DMS53 (cell line): ENCODE data around the gene KRTAP5-4.
"Not testable (repeated sequence)": the region's sequence is repeated elsewhere in the genome, so short reads cannot be mapped to it uniquely, and the experiment has no call there.

Source experiments
- DNase-seq: peaks from one replicate; lab custom pipeline; 2025; lab: John Stamatoyannopoulos, UW

KRTAP5-4 gene

DNA sequence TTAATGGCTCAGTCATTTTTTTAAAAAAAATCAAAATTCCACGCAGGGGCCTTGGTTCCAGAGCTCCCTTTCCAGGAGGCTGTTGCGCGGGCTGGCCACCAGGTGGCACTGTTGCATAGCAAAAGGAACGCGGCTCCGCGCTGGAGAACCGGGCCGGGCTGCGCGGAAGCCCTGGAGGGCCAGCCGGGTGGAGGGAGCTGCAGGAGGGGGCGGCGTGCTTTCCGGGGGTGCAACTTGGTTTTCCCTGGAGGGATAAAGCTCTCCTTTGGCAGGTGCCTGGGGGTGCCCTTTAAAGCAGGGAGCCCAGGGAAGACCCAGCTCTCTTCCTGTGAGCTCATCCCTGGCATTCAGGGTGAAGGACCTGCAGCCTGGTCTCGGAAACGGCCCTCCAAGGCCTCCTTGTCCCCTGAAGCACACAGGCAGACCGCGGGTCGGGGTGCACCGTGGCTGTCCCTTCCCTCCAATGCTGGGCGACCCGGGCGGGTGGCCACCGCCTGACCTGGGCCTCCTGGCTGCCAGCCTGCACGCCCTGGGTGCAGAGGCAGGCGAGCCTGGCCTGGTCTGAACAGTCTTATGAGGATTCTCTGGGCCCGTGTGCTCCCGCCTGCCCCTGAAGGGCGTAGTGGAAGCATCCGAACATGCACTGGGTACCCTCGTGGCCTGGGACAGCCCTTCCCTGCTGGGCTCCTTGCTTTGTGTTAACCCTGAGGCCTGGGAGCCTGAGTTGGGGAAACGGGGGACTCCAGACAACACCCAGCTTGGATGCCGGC is 31.0 kb upstream of the KRTAP5-4 start:
- peak; percentile 78 for DNase-seq

DNA sequence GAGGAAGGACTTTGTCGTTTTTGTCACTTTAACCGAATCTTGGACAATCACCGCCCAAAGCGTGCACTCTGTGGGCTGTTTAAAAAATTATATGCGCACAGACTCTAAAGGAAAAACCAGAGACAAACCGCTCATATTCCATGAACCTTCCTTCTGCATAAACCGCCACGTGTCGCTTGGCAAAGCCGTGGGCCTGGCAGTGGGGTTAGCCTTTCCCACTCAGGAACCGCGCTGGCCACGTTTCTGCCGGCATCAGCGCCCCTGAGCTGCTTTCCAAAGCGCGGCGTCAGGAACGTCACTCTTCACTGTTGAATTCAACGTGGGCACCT is 30.5 kb upstream of the KRTAP5-4 start:
- DNase-seq: no peak

DNA sequence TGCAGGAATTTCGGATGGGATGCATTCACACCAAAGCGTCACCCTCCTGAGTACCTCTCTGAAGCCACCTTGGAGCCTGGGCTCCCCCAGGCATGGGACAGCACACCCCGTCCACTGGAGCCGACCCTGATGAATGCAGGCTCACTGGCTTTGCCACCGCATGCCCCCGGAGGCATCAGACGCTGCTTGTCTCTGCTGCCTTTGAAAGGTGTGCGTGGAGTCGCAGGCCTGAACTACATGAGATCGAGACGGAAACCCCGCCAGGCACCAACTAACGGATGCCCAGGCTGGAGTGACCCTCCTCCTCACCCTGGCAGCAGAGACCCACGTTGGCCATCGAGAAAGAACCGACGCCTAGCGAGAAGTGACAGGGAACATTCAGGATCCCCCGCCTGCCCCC is 30.1 kb upstream of the KRTAP5-4 start:
- no peak for DNase-seq

DNA sequence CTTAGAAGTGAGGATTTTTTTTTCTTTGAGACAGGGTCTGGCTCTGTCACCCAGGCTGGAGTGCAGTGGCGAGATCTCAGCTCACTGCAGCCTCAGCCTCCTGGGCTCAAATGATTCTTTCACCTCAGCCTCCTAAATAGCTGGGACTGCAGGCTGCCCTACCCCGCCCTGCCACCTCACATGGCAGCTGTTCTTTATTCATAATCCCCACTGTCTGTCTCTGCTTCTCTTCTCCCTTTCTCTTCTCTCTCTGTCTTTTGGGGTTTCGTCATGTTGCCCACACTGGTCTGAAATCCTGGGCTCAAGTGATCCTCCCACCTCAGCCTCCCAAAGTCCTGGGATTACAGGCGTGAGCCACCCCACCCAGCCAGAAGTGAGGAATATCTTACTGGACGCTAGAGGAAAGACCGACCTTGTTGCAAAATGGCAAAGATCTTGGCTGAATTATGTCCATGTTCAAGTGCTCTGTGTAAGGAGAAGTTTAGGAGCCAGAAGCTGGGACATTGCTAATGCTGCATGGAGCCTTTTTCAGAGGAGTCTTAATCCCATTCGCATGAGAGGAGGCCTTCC is 29.6 kb upstream of the KRTAP5-4 start:
- DNase-seq: no peak

DNA sequence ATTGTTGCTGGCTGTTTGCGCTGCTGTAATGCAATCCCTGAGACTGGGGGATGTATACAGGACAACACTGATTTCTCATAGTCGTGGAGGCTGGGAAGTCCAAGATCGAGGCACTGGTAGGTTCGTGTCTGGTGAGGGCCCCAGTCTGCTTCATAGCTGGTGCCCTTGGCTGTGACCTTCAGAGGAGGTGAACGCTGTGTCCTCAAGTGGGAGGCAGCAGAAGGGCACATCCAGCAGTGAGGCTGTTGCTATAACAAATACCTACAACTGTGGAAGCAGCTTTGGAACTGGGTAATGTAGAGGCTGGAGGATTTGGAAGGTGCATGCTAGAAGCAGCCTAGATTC is 29.0 kb upstream of the KRTAP5-4 start:
- DNase-seq: no peak

DNA sequence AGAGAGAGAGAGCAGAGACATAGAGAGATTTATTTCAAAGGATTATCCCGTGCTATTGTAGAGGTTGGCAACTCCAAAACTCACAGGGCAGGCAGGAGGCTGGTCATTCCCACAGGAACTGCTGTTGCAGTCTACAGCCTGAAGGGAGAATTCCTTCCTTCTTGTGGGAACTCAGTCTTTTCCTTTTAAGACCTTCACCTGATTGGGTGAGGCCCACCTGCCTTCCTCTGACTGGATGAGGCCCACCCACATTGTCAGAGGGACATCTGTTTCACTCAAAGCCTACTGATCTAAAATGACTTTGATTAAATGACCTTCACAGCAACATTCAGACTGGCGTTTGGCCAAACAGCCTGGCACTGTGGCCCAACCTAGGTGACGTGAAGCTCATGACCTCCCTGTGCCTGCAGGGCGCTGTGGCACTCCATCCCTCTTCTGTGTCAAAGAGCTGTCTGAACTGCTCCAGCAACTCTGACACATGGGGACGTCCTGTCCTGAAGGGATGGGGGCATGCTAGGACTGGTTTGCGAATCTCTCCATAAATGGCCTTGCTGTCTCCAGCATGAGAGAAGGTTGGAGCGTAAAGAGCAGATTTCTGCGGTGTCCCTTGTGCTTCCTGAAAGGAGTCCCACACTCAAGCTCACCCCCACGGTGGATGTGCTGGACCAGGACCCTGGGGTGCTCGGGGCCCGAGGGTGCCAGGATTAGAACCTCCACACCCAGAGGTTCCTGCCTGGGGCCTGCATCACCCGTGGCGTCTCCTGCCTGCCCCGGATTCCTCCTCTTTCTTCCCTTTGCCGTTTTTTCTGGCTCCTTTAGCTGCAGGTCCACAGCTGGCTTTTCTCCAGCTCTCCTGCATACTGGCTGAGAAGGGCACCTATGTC is 28.3 kb upstream of the KRTAP5-4 start:
- peak; percentile 37 for DNase-seq

DNA sequence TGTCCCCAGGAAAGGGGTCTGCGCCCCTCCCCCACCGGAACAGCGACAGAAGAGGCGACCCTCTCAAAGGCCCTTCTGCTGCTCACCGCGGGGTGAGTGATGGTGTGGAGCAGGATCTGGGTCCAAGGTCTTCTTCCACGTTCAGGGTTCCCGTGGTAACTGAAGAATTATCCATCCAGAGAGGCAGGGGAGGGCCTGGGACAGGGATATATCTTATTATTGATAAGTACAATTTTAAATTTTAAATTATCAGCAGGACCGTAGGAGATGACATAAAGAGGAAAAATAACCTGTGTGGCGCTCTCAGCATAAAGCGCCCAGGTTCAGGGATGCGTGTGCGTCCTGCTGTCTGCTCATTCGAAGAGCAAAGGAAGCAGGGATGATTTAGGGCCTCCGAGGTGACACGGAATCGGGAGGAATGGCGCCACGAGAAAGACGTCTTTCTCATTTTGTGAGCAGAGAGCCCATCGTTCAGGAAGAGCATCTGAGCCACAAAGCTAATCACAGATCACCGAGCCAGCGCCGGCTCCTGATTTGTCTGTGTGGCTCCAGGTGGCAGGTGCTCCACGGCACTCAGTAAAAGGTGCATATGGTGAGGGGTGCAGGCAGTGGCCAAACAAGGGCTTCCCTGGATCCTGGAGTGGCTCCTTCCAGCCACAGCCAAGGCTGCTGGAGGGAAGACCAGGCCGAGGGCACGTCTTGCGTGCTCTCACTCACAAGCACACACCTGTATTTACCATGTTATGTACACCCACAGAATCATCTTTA is 26.9 kb upstream of the KRTAP5-4 start:
- DNase-seq: no peak

DNA sequence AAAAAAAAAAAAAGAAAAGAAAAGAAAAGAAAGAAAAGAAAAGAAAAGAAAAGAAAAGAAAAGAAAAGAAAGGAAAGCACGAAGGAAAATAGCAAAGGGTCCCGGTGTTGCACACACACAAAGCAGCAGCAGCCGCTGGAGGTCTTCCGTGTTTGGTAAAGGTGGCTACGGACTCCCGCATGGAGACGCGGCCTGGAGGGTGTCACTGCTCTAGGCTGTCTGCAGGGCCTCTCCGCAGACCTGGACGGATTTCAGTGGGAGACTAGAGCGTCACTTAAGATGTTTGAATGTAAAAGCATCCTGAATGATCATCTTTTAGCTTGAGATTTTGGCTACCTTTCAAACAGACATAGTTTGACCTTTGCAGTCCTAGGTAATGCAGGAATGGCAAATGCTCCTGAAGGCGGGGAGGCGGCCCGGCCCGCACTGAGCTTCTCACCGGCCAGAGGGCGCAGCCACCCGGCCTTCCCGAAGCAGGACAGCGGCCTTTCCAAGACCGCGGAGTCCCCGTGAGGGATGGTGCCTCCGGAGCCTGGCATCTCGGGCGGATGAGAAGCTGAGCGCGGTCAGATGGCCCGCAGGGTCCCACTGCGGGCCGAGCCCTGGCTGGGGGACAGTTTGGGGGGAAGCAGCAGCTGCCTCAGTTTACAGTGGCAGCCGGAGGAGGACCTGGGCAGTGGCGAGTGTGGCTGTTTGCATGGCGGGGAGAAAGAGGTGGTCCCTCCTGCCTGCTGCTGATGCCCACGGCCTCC is 26.1 kb upstream of the KRTAP5-4 start:
- DNase-seq: no peak

DNA sequence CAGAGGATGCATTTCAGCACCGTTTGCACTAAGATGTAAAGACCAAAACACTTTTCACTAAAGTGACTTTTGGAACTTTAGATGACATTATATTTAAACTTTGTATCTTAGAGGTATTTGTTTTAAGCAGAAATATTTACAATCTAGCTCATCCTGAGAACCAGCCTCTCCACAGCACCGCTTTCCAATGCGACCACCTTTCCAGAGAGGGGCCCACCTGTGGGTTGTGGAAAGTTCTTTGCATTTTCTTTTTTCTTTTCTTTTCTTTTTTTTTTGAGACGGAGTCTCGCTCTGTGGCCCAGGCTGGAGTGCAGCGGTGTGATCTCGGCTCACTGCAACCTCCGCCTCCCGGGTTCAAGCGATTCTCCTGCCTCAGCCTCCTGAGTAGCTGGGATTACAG is 24.6 kb upstream of the KRTAP5-4 start:
- not testable (repeated sequence) for DNase-seq

DNA sequence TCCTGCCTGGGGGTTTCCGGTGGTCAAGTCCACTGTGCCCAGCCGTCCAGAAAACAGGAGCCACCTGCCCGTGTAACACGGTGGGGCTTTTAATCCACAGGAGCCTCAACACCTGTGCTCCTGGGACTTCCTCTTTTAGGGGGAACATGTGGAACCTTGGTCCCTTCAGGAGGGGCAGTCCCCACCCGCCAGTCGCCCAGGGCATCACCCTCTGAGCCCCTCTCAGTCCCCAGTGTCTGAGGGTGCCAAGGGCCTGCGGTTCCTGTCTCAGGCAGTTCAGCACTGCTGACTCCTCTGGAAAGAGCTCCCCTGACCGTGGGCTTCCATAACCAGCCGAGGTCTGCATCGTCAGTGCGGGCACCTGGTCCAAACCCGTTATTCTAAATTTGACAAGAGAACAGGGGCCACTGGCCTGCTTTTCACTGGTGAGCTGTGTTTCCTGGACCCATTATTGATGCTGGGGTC is 23.5 kb upstream of the KRTAP5-4 start:
- no peak for DNase-seq

DNA sequence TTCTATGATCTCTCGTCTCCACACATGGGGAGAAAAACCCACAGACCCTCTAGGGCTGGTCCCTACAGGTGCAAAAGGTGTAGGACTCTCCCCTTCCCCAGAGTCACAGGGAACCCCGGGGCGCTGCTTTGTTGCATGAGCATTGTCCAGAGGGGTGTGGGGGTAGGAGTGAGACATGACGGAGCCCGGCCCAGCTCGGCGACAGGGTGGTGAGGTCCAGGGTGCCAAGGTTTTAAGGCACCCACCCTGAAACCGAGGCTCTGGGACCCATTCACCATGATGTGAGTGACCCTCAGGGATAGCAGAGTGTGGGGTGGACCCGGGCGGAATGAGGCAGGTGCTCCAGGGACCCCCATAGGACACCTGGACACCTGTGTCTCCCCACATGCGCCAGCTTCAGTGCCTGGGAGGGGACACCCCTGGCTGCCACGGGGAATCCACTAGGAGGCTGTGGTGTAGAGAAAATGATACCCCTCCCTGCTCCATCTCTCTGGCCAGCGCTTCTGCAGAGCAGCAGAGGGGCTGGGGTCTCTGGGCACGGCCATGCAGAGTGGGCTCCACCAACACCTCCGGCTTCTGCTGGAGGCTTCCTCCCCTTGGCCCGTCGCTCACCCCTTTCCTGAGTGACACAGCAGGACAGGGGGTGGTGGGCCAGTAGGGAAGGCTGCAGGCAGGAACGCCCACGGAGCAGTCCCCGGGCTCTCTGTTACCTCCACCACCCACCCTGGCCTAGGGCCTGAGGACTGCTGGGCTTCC is 22.8 kb upstream of the KRTAP5-4 start:
- DNase-seq: no peak

DNA sequence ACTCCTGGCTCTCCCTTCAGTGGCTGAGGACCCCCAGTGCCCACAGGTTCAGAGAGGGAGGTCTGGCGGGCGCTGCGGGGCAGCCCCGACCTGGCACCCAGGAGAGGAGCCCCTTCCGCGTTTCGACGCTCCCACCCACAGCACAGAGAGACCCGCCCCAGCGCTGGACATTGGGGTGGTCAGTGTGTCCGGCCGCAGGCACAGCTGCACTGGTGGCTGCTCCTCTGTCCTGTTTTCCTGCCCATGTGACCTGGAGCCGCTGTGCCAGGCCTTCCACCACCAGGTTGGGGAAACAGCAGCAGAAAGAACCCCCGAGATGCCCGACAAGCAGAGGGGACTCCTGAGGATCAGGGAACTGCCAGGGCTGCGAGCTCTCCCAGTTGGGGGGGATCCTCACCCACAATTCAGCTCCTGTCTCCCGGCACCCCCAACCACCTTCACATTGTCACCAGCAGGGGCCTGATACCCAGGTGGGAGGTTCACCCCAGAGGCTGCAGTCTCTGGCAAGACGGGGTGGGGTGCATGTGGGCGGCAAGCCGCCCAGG is 21.3 kb upstream of the KRTAP5-4 start:
- no peak for DNase-seq

DNA sequence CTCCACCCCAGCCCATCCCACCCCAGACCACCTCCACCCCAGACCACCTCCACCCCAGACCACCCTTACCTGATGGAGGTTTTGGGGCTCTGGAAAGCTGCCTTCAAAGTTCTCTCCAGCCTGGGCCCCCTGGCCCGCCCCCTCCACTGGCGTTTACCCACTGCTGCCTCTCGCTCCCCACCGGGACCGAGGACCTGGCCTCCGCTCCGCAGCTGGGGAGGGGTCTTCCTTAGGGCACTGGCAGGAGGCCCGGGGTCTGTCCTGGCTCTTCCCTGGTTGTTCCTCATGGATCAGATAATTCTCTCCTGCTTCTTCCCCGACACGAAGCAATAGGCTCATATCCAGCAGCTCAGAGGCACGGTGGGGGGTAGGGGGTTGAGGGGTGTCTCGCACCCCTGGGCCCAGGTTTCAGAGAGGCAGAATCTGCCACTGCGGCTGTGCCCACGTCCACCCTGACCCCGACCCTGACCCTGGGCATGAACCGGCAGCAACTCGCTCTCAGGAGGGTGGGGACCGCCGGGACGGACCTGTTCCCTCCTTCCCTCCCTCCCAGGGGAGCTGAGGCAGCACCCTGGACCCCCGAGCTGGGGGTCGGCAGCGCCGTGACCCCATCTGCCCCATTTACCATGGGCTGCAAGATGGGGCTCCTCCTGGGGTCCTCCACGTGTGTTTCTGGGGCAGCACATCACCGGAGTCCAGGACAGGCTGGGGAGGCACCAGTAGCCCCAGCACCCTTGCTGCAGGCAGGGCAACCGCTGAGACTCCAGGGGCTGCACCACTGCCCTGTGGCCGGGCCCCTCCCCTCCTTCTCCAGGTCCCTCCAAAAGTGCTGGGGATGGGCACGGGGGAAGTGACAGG is 20.6 kb upstream of the KRTAP5-4 start:
- no peak for DNase-seq

DNA sequence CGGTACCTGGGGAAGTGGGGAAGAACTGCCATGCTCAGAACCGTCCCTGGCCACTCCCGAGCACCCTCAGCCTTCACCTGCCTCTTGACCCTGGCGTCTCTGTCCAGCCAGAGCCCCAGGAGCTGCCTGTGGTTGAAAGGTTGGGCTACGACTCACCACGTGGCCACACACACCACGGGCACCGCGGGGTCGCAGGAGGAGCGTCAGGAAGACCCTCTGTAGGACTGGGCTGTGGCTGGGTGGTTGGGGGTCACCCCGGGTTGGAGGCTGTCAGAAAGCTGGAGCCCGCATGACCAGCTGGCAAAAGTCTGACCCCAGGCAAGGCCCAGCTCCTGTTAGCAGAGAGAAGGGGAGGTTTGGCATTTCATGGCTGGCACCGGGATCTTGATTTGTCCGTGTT is 19.2 kb upstream of the KRTAP5-4 start:
- no peak for DNase-seq

DNA sequence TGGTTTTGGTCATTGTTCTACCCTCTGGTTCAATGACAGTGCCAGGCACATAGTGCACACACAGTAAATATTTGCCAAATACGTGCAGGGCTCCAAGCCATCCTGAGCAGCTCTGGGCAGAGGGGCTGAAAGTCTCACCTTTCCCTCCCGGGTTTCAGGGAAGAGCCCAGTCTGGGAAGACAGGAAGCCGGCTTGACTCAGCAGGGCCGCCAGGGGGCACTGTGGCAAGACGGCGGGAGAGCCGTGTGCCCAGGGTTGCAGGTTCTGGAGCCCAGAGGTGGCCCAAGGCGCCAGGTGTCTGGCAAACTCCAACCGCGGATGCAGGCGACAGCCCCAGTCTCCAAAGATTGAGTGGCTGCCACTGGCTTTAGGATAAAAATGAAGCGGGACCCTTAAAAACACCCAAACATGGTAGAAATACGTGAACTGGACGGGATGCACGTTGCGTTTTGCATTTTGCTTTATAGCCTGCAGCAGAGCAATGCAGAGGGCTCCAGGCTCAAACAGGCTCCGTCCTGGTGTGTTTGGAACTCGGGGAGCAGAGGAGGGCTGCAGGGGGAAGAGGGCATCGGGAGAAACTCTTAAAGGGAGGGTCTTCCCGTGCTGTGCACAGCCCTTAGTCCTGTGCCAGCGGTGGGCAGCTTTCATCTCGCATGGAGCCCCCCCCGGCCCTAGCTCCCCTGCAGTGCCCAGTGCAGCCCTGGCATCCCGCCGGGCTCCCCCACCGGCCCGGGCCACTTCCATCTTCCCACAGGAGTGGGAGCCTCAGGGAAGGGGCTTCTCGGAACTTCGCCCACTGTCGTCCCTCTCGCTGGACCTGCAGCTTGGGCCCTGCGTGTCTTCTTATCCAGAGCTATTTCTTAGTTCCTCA is 18.4 kb upstream of the KRTAP5-4 start:
- peak; percentile 76 for DNase-seq

DNA sequence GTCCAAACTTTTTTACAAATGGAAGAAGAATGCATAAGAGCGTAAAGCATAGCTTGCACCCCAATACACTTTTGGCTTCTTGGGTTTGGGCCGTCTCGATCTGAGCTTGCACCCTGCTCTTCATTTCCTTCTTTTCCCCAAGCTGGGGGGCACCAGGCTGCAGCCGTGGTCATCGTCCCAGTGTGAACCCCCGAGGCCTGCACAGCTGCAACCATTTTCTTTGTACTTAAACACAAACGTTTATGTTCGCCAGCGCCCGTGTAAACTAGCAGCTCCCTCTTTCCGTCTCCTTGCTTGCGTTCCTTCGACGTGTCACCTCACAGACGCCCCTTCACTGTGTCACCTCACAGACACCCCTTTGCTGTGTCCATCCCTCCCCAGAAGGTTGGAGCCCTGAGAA is 17.7 kb upstream of the KRTAP5-4 start:
- DNase-seq: no peak

DNA sequence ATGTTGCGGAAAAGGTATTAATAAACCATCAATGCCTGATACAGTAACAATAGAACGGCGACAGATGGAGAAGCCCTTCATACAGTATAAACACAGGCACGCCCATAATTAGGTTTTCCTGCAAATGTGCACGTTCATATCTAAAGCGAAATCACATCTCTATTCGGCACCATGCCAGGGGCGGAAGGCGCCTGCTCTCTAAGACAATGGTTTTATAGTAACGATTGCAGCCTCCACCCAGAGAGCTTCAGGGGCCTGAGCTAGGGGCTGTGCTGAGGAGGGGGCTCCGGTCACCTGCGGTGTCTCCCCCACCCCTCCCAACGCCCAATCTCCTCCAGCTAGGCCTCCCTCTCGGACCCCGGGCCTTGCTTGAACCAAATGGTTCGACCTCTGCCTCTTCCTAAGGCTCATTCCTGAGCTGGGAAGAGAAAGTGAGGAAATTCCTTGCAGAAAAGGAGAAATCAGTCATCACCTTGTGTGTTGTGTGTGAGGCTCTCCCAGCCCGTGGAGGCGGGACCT is 17.2 kb upstream of the KRTAP5-4 start:
- DNase-seq: no peak

DNA sequence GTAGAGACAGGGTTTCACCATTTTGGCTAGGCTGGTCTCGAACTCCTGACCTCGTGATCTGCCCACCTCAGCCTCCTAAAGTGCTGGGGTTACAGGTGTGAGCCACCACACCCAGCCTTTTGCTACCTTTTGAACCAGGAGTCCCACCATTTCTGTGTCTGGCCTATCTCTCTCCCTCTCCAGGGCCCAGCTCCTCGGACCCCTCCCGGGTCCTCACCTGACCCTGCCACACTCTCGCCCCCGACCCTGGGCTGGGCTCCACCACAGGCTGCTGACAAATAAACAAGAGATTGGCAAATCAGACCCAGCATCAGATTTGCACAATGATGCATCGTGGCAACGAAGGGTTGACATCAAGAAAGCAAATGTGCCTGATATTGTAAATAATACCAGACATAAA is 16.4 kb upstream of the KRTAP5-4 start:
- DNase-seq: no peak
